IPS-11a (cell line): Measurements from ENCODE around the gene BLM.
"Not testable (repeated sequence)": the region's sequence is repeated elsewhere in the genome, so short reads cannot be mapped to it uniquely, and the experiment has no call there.

ENCODE experiments used
- H3K4me3 ChIP-seq: one replicate; pipeline ENCODE4 v1.5.1; 2013; ENCODE audit warnings: low read depth, low read length, control low read depth

Gene BLM

DNA sequence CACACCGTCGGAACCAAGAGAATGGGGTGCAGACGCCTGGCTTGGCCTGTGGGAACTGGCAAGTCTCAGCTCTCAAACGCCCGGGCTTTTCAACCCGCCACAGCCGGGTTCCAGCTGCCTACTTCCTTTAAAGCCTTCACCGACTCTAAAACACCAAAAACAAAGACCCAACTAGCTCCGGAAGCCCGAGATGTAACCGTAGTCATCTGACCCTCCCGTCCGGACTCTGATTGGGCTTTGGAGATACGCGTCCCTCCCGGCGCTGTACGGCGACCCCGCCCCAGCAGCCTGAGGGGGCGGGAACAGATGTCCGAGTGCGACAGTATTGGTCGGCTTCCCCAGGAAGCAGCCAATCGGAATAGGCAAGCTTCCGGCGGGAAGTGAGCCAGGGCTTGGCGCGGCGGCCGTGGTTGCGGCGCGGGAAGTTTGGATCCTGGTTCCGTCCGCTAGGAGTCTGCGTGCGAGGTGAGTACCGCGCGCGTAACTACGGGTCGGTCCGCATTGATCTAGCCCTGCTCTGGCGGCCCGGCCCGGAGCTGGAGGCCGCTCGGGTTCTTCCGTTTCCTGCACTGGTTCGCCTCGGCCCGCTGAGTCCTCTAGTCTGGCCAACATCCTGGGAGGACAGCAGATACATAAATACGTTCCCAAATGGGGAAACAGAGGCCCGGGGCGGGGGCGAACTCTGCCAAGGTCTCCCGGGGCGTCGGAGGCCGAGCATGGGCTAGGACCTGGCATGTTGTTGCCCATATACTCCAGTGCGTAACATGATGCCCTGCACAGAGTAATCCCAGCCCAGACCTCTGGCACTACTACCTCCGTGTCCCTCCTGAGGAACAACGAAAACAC is at the start of gene BLM:
Gene BLM (plus strand): TSS at position 371 of the 846 bp plus-strand sequence. CDS start 30,047 bp downstream, outside the sequence.
- peak within 1 kb of the TSS; percentile 77 for H3K4me3 ChIP-seq

DNA sequence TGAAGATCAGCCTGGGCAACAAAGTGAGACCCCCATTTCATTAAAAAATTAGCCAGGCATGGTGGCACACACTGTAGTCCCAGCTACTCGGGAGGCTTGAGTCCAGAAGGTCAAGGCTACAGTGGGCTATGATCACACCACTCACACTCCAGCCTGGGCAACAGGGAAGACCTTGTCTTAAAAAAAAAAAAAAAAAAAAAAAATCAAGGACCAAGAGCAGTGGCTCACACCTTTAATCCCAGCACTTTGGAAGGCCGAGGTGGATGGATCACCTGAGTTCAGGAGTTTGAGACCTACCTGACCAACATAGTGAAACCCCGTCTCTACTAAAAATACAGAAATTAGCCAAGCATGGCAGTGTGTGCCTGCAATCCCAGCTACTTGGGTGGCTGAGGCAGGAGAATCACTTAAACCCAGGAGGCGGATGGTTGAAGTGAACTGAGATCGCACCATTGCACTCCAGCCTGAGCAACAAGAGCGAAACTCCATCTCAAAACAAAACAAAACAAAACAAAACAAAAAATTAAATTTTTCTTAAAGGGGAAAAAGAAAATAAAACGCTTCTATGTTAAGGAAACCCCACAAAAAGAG is 49.3 kb upstream of the BLM start:
- H3K4me3 ChIP-seq, result not testable (repeated sequence)

DNA sequence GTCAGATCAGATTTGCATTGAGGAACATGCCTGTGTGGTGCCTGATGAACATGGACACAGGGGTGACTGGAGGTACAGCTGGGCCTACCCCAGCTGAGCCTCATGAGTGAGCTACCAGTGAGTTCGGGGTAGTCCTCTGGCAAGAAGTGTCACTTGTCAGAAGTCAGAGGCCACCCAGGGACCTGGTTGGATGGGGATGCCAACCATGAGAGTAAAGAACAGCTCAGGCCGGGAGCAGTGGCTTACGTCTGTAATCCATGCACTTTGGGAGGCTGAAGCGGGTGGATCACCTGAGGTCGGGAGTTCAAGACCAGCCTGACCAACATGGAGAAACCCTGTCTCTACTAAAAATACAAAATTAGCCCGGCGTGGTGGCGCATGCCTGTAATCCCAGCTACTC is 46.5 kb upstream of the BLM start:
- not testable (repeated sequence) for H3K4me3 ChIP-seq

DNA sequence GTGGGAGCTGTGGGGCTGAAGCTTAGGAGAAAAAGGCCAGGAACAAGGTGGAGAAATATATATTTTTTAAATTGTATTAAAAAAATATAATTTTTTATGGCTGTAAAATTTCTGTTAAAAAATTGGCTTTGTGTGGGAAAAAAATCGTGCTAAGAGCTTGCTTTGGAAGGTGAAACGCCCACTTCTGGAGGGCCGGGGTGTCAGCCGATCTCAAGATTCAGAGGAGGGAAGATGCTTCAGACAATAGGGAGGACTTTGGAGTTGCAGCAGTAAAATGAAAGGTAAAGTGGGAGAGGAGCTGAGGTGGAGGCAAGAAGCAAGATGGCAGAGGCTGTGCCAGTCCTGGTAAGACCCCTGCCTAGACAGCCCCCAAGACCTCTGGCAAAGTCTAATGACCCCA is 45.9 kb upstream of the BLM start:
- no peak overlapping the region for H3K4me3 ChIP-seq

DNA sequence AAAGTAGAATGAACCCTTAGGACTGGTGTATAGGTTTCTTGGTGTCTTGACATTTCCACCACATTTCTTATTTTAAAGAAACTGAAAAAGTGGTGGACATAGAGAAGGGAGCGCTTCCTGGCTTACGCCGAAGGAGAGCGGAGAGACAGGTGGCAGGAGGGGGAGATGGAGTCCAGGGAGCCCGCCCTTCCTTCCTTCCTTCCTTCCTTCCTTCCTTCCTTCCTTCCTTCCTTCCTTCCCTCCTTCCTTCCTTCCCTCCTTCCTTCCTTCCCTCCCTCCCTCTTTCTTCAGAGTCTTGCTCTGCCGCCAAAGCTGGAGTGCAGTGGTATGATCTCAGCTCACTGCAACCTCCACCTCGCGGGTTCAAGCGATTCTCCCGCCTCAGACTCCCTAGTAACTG is 43.8 kb upstream of the BLM start:
- H3K4me3 ChIP-seq, result not testable (repeated sequence)

DNA sequence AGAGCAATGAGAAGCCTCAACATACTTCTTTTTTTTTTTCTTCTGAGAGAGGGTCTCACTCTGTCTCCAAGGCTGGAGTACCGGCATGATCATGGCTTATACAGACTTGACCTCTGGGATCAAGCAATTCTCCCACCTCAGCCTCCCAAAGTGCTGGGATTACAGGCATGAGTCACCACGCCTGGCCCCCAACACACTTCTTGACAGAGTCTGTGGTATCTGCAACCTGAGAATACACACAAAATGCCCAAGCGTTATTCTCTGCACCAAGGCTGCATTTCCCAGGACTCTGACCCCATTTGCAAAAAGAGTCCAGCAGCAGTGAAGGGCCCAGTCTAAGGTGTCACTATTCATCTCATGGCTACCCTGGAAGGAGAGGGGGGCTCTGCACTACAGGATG is 42.7 kb upstream of the BLM start:
- no peak overlapping the region for H3K4me3 ChIP-seq

DNA sequence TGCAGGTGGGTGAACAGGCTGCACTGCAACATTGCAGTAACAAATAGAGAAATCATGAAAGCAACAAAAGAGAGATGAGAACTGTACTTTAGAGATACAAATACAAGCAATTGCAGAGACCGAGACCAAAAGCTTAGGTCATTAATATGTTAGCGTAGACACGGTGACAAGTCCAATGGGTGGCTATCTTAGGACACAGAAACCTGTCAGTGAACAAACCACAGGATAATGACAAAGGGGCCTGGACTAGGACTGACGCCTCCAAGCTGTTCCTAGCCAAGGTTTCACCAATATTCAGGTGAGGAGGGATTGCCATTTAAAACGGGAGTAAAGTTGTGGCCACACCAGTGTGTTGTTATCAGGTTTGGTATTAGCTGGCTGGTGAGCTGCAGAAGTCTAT is 41.7 kb upstream of the BLM start:
- no peak overlapping the region for H3K4me3 ChIP-seq

DNA sequence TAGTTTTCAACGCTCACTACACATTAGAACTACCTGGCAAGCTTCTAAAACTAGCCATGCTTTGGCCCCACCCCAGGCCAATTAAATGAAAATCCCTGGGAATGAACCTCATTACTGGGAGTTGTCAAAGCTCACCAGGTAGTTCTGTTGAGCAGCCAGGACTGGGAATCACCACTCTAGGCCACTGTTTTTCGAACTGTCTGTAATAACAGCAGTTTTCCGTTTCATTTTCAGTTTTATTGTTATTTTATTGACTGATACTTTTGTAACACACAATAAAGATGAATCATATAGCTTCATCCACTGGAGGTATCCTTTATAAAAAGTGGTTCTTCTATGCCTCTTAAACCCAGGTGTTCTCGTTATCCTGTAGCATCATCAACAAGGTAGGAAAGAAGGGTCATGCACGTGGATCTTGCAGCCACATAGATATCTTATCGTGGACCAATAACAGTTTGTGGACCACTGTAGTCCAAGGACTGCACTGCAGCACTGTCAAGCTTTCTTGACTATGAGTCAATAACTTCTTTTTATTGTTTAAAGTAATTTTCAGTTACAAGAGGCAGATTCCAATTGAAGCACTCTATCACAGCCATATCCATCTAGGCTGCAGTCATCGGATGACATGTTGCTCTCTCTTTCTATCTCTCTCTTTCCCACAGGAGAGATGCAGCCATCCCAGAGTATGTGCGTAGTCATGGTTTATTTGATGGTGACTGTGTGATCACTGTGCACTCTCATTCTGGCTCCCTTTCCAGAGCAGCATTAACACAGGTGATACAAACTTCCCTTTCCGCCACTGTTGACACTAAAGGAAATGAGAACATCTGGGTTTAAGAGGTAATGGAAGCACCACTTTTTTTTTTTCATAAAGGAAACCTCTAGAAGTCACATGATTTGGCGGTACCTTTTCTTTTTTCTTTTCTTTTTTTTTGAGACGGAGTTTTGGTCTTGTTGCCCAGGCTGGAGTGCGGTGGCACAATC is 39.0 kb upstream of the BLM start:
- H3K4me3 ChIP-seq, result no peak overlapping the region

DNA sequence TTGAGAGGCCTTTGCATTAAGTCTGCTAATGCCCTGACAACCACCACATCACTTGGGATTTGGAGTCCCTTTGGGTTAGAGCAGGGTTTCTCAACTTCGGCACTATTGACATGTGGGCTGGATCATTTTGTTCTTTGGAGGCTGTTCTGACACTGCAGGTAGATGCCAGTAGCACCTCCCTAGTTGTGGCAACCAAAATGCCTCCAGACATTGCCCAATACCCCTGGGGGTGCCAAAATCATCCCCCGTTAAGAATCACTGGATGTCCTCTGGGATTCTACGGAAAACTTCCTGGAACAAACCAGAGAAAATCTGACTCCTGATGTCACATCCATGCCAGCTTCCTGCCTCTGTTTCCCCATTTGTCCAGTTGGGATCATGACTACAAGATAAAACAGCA is 37.2 kb upstream of the BLM start:
- H3K4me3 ChIP-seq, result no peak overlapping the region

DNA sequence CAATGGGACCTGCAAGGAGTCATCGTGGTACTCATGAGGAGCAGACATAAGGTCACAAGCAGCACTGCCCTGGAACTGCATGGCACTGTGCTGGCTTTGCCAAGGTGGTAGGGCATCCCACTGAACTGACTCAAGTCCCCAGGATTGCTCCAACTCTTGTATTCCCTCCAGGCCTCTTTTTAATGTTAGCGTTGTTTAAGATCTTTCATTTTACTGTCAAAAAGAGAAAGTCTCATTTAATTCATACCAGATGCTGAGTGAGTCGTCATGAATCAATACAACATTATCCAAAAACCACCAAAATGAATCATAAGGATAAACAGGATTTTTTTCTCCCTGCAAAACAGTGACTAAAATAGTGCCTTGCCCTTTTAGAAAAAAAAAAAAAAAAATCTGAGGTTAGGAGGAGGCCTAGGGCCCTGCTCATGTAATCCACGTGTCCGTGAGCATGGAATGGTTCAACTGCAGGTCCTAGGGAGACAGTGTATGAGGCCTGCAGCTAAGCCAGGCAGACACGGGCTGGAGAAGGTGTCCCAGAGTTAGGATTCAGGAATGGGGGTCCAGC is 36.7 kb upstream of the BLM start:
- H3K4me3 ChIP-seq, result no peak overlapping the region

DNA sequence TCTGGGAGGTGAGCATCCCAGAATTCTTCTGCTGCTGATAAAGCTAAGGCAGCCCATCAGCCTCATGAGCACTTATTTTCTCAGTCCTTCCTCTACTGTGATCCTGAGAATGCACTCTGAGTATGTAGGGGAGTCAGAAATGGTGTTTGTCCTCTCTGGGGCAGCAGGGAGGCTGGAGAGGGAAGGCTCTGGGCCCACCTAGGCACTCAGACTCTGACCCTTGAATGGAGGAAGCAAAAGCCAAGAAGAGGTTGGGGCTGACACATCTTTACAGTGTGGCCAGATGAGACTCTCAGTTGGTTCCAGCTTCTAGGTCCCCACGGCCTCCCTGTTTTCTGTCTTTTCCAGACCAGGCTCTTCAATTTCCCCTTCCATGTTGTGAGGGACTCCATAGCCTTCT is 36.1 kb upstream of the BLM start:
- no peak overlapping the region for H3K4me3 ChIP-seq

DNA sequence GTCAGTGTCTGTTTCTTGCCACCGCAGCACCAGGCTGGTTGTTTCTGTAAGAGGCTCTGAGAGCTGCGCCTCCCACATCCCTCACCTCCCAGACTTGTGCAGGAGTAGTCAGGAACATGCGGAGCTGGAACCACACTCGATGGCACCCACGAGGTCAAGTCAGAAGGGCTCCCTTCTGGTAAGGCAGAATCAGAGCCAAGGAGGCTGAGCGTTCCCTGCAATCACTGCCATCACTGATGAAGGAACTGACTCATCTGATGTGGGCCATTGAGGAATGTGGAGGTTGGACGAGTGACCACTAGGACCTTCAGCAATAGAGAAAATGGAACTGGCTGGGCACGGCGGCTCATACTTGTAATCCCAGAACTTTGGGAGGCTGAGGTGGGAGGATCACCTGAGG is 35.7 kb upstream of the BLM start:
- no peak overlapping the region for H3K4me3 ChIP-seq

DNA sequence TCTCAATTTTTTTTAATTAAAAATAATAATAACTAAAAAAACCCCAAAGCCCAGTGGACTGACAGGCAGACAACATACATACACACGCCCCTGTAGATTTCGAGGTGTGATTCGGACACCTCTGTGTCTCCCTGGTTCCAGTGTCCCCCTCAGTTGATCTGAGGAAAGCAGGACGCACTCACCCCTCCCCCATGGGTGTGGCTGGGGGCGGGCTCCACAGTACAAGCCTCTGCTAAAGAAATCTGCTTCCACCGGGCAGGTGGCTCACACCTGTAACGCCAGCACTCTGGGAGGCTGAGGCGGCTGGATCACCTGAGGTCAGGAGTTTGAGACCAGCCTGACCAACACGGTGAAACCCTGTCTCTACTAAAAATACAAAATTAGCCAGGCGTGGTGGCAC is 33.8 kb upstream of the BLM start:
- no peak overlapping the region for H3K4me3 ChIP-seq

DNA sequence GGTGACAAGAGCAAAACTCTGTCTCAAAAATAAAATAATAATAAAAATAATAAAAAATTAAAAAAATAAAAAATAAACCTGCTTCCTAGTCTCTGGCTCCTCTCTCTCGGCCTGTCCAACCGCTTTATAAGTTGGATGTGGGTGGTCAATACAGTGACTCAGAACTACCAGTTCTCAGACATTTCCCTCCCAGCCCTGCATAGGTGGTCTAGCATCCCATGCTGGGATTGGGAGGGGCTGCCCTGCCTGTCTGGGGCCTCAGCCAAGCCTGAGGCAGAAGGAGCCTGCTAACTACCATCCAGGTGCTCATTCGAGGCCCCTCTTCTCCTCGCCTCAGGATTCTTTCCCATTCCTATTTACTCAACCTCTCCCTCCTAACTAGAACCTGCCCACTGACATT is 33.3 kb upstream of the BLM start:
- no peak overlapping the region for H3K4me3 ChIP-seq

DNA sequence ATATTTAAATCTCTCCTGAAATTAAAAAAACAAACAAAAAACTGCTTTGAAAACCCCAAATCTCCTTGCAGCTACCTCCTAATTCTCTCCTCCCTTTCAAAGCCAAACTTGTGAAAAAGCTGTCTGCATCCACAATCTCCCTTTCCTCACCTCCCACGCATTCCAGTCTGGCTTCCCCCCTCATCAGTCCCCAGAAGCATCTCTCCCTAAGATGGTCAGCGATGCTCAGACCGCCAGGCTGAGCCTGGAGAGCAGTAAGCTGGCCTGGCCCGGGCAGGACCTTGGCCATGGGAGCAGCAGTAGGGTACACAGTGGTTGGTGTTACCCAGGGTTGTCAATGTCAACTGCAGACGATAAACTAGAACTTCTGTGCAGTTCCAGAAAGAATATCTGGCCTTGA is 32.9 kb upstream of the BLM start:
- no peak overlapping the region for H3K4me3 ChIP-seq

DNA sequence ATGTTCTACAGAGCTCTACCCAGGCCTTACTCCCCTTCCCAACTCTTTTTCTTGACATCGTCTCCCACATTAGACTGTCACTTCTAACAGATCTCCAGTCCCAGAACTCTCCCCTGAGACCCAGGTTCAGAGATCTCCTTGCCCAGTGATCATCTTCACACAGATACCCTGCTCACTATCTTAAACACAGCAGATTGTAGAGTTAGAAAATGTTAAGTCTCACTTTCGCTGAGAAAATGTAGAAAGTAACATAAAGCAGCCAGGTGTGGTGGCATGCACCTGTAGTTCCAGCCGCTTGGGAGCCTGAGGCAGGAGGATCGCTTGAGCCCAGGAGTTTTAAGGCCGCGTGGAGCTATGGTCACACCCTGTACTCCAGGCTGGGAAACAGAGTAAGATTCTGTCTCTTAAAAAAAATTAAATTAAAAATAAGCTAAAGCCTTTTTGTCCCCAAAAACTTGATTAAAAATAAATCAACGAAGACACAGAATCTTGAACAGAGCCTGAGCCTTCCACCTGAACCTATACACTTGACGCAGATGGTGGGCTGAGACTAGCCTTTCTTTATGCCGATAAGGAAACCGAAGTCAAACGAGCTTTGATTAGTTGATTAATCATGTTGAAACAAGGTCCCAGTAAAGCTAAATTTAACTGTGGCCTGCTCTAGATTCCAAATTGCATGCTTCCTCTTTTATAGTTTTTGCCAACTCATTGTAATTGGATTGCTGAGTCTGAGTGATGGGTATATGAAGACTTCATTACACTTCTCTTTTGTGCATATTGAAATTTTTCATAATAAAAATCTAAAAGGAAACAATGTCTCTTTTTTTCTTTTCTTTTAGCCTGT is 31.3 kb upstream of the BLM start:
- H3K4me3 ChIP-seq, result no peak overlapping the region

DNA sequence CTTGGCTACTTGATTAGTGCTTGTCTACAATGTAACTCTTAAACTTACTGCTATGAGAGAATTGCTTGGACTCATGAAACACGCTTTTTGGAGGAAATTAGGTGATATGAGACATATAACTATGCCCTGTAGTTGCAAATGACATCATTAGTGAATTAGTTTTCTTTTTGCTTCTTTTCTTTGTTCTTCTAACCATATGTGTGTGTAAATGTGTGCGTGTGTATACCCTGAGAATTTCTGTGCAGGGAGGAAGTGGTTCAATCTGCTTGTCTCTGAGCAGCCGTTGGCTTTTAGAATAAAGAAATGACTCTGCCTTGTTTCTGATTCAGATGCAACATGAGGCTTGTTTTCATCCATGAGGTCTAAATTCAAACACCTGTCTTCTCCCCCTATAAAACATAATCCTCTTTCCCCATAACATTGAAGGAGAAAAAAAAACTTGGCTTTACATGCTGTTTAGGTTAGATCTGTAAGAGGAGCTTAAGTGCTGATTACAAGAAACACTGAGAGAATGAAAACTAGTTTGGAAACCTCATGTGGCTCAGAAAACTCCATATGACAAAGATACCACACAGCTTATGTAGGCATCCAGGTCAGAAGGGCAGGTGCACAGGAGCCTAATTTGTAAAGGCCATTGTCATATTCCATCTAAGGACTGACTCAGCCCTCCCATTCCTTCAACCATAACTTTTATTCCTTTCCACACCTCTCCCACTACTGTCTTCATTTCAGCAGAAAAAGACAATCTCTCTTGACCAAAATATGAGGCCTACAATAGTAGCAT is 30.5 kb upstream of the BLM start:
- H3K4me3 ChIP-seq, result no peak overlapping the region

DNA sequence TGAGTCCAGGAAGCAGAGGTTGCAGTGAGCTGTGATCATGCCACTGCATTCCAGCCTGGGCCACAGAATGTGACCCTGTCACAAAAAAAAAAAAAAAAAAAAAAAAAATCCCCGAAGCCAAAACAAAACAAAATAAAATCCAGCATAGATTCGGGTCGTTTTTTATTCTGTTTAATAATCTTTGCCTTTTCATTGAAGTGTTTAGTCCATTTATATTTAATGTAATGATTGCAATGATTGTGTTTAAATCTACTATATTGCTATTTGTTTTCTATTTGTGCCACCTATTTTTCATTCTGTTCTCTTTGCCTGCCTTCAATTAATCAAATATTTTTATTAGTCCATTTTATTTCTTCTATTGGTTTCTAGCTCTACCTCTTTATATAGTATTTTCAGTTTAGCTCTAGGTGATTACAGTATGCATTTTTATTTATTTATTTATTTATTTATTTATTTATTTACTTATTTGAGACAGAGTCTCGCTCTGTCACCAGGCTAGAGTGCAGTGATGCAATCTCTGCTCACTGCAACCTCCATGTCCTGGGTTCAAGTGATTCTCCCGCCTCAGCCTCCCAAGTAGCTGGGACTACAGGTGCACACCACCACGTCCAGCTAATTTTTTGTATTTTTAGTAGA is 27.7 kb upstream of the BLM start:
- not testable (repeated sequence) for H3K4me3 ChIP-seq

DNA sequence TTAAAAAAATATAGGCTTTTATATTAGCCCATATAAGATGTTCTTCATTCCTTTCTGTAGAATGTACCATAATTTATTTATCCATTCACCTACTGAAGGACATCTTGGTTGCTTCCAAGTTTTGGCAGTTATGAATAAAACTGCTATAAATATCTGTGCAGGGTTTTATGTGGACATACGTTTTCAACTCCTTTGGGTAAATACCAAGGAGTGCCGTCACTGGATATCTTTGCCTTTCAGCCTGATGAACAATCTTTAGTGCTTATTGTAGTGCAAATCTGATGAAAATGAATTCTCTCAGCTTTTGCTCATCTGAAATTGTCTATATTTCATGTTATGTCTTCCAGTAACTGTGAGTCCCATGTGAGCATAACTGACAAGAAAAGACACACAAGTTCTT is 26.6 kb upstream of the BLM start:
- H3K4me3 ChIP-seq, result no peak overlapping the region
